ENCODE measurements around the gene TMC7. TPM values are rescaled to one million over a fixed set of nuclear protein-coding genes. Genes with fewer than 3 reads are reported as not detected.

Gene TMC7
- total RNA-seq, 1 experiment from 2014 or later, result 4.3 TPM

- no peak overlapping the region for H3K4me3 ChIP-seq
- no peaks in the 10 kb centered on the region for H3F3A ChIP-seq (ENCODE audit: insufficient read depth, low read depth)
- H3K27ac ChIP-seq, result no peak overlapping the region
- H2AFZ ChIP-seq, result no peak overlapping the region
- H3K79me2 ChIP-seq (ENCODE audit: low read depth), result peaks cover 22% of the 10 kb centered on the region
- DNase-seq, result no peak
- H3K36me3 ChIP-seq (ENCODE audit: low read depth), result no peaks in the 10 kb centered on the region
- no TSS peak for BruUV-seq (replicated peaks)
- TF ChIP-seq CTCF (conservative IDR thresholded peaks at IDR 0.05), result no peak
- TF ChIP-seq EZH2 (IDR thresholded peaks at IDR 0.05; ENCODE audit: low read depth), result no peak
- CTCF ChIA-PET, result interaction anchor here (0.6 to 0.7 kb wide), 3 partner anchors 97 to 332 kb away, joined by 4 to 5 read pairs (median 5); no protein-coding TSS in a partner anchor
- no peaks in the 10 kb centered on the region for H3K27me3 ChIP-seq (ENCODE audit: insufficient read depth, low read depth)
- H3K9me3 ChIP-seq (ENCODE audit: insufficient read depth, low read depth), result no peaks in the 10 kb centered on the region
- H3K4me2 ChIP-seq, result no peak overlapping the region
- no peaks in the 10 kb centered on the region for H4K20me1 ChIP-seq (ENCODE audit: insufficient read depth)
- peaks cover 18% of the 10 kb centered on the region for H3K4me1 ChIP-seq (replicated peaks; ENCODE audit: insufficient read depth)
- no peaks in the 10 kb centered on the region for H3K9me2 ChIP-seq (ENCODE audit: insufficient read depth)
- POLR2A ChIA-PET (ENCODE audit: unreplicated experiment), result no interaction called here
- intact Hi-C loops (cut with micrococcal nuclease; ENCODE audit: unreplicated experiment), result no loop called here
Observed at GRCh38 chr16:19084139-19084538, 100.4 kb downstream of the TMC7 start.

GRCh38 chr16:19084879-19085278 is 101.1 kb downstream of the TMC7 start:
- no TSS peak for BruUV-seq (replicated peaks)
- TF ChIP-seq EZH2 (IDR thresholded peaks at IDR 0.05; ENCODE audit: low read depth), result no peak
- no peak for TF ChIP-seq CTCF (conservative IDR thresholded peaks at IDR 0.05)
- no peak overlapping the region for H3K4me2 ChIP-seq
- no peak for DNase-seq
- H3K79me2 ChIP-seq (ENCODE audit: low read depth), result peaks cover 30% of the 10 kb centered on the region
- no peak overlapping the region for H3K27ac ChIP-seq
- no peaks in the 10 kb centered on the region for H3K9me3 ChIP-seq (ENCODE audit: insufficient read depth, low read depth)
- H3K36me3 ChIP-seq (ENCODE audit: low read depth), result no peaks in the 10 kb centered on the region
- H3K9me2 ChIP-seq (ENCODE audit: insufficient read depth), result no peaks in the 10 kb centered on the region
- H3F3A ChIP-seq (ENCODE audit: insufficient read depth, low read depth), result no peaks in the 10 kb centered on the region
- no peaks in the 10 kb centered on the region for H4K20me1 ChIP-seq (ENCODE audit: insufficient read depth)
- CTCF ChIA-PET, result interaction anchor here (0.6 to 1.5 kb wide), 4 partner anchors 97 to 331 kb away, joined by 4 to 5 read pairs (median 5); partner anchors contain the start of gene TMC7
- intact Hi-C loops (cut with micrococcal nuclease; ENCODE audit: unreplicated experiment), result loop anchor here (5.0 kb wide), 1 partner anchor 437 kb away; the partner anchor contains the start of genes CCP110 and GDE1
- H2AFZ ChIP-seq, result no peak overlapping the region
- peaks cover 18% of the 10 kb centered on the region for H3K4me1 ChIP-seq (replicated peaks; ENCODE audit: insufficient read depth)
- no peaks in the 10 kb centered on the region for H3K27me3 ChIP-seq (ENCODE audit: insufficient read depth, low read depth)
- POLR2A ChIA-PET (ENCODE audit: unreplicated experiment), result no interaction called here
- no peak overlapping the region for H3K4me3 ChIP-seq

GRCh38 chr16:19085679-19086200 is 102.0 kb downstream of the TMC7 start:
- Histone ChIP-seq H3K79me2 (ENCODE audit: low read depth) (peaks cover 36% of the 10 kb centered on the region), H3F3A (ENCODE audit: insufficient read depth, low read depth) (peaks cover 7% of the 10 kb centered on the region), H3K4me1 (replicated peaks; ENCODE audit: insufficient read depth) (peaks cover 18% of the 10 kb centered on the region), H3K9me3 (ENCODE audit: insufficient read depth, low read depth) (no peaks in the 10 kb centered on the region), H3K9me2 (ENCODE audit: insufficient read depth) (no peaks in the 10 kb centered on the region), H2AFZ (no peak overlapping the region), H4K20me1 (ENCODE audit: insufficient read depth) (no peaks in the 10 kb centered on the region), H3K4me2 (peak overlapping the region; percentile 63), H3K36me3 (ENCODE audit: low read depth) (no peaks in the 10 kb centered on the region), H3K27me3 (ENCODE audit: insufficient read depth, low read depth) (no peaks in the 10 kb centered on the region), H3K4me3 (no peak overlapping the region), H3K27ac (no peak overlapping the region)
- BruUV-seq (replicated peaks), result no TSS peak
- no peak for DNase-seq
- CTCF ChIA-PET, result interaction anchor here (0.5 to 1.5 kb wide), 12 partner anchors 22 to 289 kb away, joined by 3 to 7 read pairs (median 4); partner anchors contain the start of gene TMC7
- intact Hi-C loops (cut with micrococcal nuclease; ENCODE audit: unreplicated experiment), result loop anchor here (1.0 to 5.0 kb wide), 7 partner anchors 28 to 437 kb away; partner anchors contain the start of genes CCP110, GDE1 and ITPRIPL2
- TF ChIP-seq CTCF (conservative IDR thresholded peaks at IDR 0.05) (no peak), EZH2 (IDR thresholded peaks at IDR 0.05; ENCODE audit: low read depth) (no peak)
- POLR2A ChIA-PET (ENCODE audit: unreplicated experiment), result interaction anchor here (0.6 kb wide), 2 partner anchors 79 to 284 kb away, joined by 4 to 23 read pairs; partner anchors contain the start of gene ARL6IP1

All from PC-9 (cell line).